Natural killer cell (primary cell): Measurements from ENCODE around the gene GNAT2. TPM values are rescaled to one million over a fixed set of nuclear protein-coding genes. Genes with fewer than 3 reads are reported as not detected.
A peak's percentile ranks its signal among the peaks of the same experiment; 100 is the strongest.

Source experiments
- ATAC-seq, 3 donors: fragments of 150-1000 bp in 2 of 3; fragments of 200-7000 bp in 1 of 3; cut with Tn5 transposase; 1 replicate in 1 of 3; 2 replicates in 2 of 3; pipeline ENCODE4 v1.10.0; 2021; ENCODE audit warnings: mild to moderate bottlenecking in 2 of 3, moderate library complexity in 2 of 3
- DNase-seq, 2 donors: peaks; one replicate each; pipeline versions ENCODE4 v3.0.0 to v3.0.0-alpha.2; 2013 to 2021; ENCODE audit warnings: mixed read lengths in 1 of 2
- H3K27ac ChIP-seq: one replicate; pipeline ENCODE4 v1.5.1; 2013; ENCODE audit warnings: mild to moderate bottlenecking, low read length
- H3K27me3 ChIP-seq: one replicate; pipeline ENCODE4 v1.6.1; 2013; ENCODE audit warnings: low read length; ENCODE audit not compliant: control insufficient read depth, insufficient read depth
- H3K36me3 ChIP-seq: one replicate; pipeline ENCODE4 v1.6.1; 2013; ENCODE audit warnings: low read length; ENCODE audit not compliant: control insufficient read depth, insufficient read depth
- H3K4me1 ChIP-seq: one replicate; pipeline ENCODE4 v1.6.1; 2013; ENCODE audit warnings: low read length; ENCODE audit not compliant: control insufficient read depth, insufficient read depth
- H3K4me3 ChIP-seq: one replicate; pipeline ENCODE4 v1.5.1; 2013; ENCODE audit warnings: low read length
- H3K9me3 ChIP-seq: one replicate; pipeline ENCODE4 v1.6.1; 2013; ENCODE audit warnings: low read length; ENCODE audit not compliant: control insufficient read depth, insufficient read depth
- H3K27ac Mint-ChIP-seq, 2 donors: one replicate each; pipeline ENCODE4 v1.8.0; 2022; ENCODE audit warnings: mild to moderate bottlenecking in 2 of 2, mixed read lengths in 2 of 2, moderate library complexity in 1 of 2
- H3K27me3 Mint-ChIP-seq, 2 donors: one replicate each; pipeline ENCODE4 v1.8.0; 2022; ENCODE audit warnings: low read depth in 2 of 2, mixed read lengths in 2 of 2
- H3K36me3 Mint-ChIP-seq: one replicate; pipeline ENCODE4 v1.8.0; 2022; ENCODE audit warnings: mixed read lengths
- H3K4me1 Mint-ChIP-seq, 2 donors: one replicate each; pipeline ENCODE4 v1.8.0; 2022; ENCODE audit warnings: mixed read lengths in 2 of 2
- H3K4me3 Mint-ChIP-seq: one replicate; pipeline ENCODE4 v1.8.0; 2022; ENCODE audit warnings: mild to moderate bottlenecking, moderate library complexity, mixed read lengths
- H3K9me3 Mint-ChIP-seq, 2 donors: one replicate each; pipeline ENCODE4 v1.8.0; 2022; ENCODE audit warnings: mixed read lengths in 2 of 2
- CTCF ChIP-seq: fragments of 200-600 bp; IDR thresholded peaks from one replicate; pipeline ENCODE4 v1.8.0; 2022; ENCODE audit warnings: antibody characterized with exemption
- WGBS: methylation state at CpG from one replicate; pipeline ENCODE4 v1.1.7; 2013; ENCODE audit warnings: missing lambda C conversion rate; ENCODE audit not compliant: insufficient coverage; 5-methylcytosine and 5-hydroxymethylcytosine counted together
- intact Hi-C: fragments of 100-400 bp; cut with micrococcal nuclease; formaldehyde crosslinking; loops from one replicate; pipeline ENCODE4 v1.14.2; 2022
- total RNA-seq, 4 donors: library from RNA; stranded (reverse); fragments of 120-200 nt in 1 of 4; gene quantifications; one replicate each; pipeline versions ENCODE4 v1.2.3 to v1.2.4, GENCODE V29; 2013 to 2022

The GNAT2 gene
- total RNA-seq, 3 donors from 2014 or later (not counting 1 experiment from before 2014, with no cell fraction given), result not detected

GRCh38 chr1:109639063-109639840 is 19.8 kb upstream of the GNAT2 start:
- Histone ChIP-seq H3K27me3 (no peaks in the 10 kb centered on the region), H3K9me3 (no peaks in the 10 kb centered on the region), H3K36me3 (no peaks in the 10 kb centered on the region), H3K27ac (no peak overlapping the region), H3K4me3 (no peak overlapping the region), H3K4me1 (peaks cover 19% of the 10 kb centered on the region)
- DNase-seq, result peak in 1 of 2 donors; percentile 5
- Mint-ChIP-seq H3K9me3 (no peaks in the 10 kb centered on the region), H3K4me3 (no peak overlapping the region), H3K4me1 (peaks cover 8 to 10% of the 10 kb centered on the region in 2 donors), H3K27ac (no peak overlapping the region), H3K36me3 (no peaks in the 10 kb centered on the region), H3K27me3 (peaks cover 0 to 14% of the 10 kb centered on the region in 2 donors)
- no peak for ATAC-seq
- 84% methylated on average over 9 of the region's 9 CpGs for WGBS
- no peak for TF ChIP-seq CTCF
- intact Hi-C loops, result no loop called here

- no peak overlapping the region for H3K4me3 Mint-ChIP-seq
- Histone ChIP-seq H3K4me3 (no peak overlapping the region), H3K27me3 (no peaks in the 10 kb centered on the region), H3K4me1 (peaks cover 10% of the 10 kb centered on the region), H3K27ac (no peak overlapping the region), H3K9me3 (no peaks in the 10 kb centered on the region), H3K36me3 (no peaks in the 10 kb centered on the region)
- no peaks in the 10 kb centered on the region for H3K36me3 Mint-ChIP-seq
- intact Hi-C loops, result no loop called here
- ATAC-seq (no peak), DNase-seq (peak in 1 of 2 donors; percentile 1)
- no peaks in the 10 kb centered on the region for H3K9me3 Mint-ChIP-seq
- no peak for TF ChIP-seq CTCF
- 95% methylated on average over 7 of the region's 7 CpGs for WGBS
- H3K27ac Mint-ChIP-seq, result no peak overlapping the region
- peaks cover 0 to 14% of the 10 kb centered on the region in 2 donors for H3K27me3 Mint-ChIP-seq
- peaks cover 5 to 8% of the 10 kb centered on the region in 2 donors for H3K4me1 Mint-ChIP-seq
Observed at GRCh38 chr1:109637446-109637845, 18.0 kb upstream of the GNAT2 start.

- peaks cover 0 to 14% of the 10 kb centered on the region in 2 donors for H3K27me3 Mint-ChIP-seq
- WGBS, result 88% methylated on average over 9 of the region's 9 CpGs
- H3K36me3 ChIP-seq, result peaks cover 4% of the 10 kb centered on the region
- H3K9me3 ChIP-seq, result no peaks in the 10 kb centered on the region
- TF ChIP-seq CTCF, result no peak
- H3K36me3 Mint-ChIP-seq, result no peaks in the 10 kb centered on the region
- H3K27ac ChIP-seq, result no peak overlapping the region
- DNase-seq, result peak in 1 of 2 donors; percentile 2
- H3K27me3 ChIP-seq, result no peaks in the 10 kb centered on the region
- no peak overlapping the region for H3K4me3 Mint-ChIP-seq
- intact Hi-C loops, result no loop called here
- no peak overlapping the region for H3K4me3 ChIP-seq
- H3K4me1 Mint-ChIP-seq, result peaks cover 5 to 8% of the 10 kb centered on the region in 2 donors
- no peaks in the 10 kb centered on the region for H3K9me3 Mint-ChIP-seq
- no peak overlapping the region for H3K27ac Mint-ChIP-seq
- no peak for ATAC-seq
- H3K4me1 ChIP-seq, result peaks cover 10% of the 10 kb centered on the region
Observed at GRCh38 chr1:109636201-109636952, 17.0 kb upstream of the GNAT2 start.
